ENCODE measurements around the gene SPART.

Gene SPART, protein sequence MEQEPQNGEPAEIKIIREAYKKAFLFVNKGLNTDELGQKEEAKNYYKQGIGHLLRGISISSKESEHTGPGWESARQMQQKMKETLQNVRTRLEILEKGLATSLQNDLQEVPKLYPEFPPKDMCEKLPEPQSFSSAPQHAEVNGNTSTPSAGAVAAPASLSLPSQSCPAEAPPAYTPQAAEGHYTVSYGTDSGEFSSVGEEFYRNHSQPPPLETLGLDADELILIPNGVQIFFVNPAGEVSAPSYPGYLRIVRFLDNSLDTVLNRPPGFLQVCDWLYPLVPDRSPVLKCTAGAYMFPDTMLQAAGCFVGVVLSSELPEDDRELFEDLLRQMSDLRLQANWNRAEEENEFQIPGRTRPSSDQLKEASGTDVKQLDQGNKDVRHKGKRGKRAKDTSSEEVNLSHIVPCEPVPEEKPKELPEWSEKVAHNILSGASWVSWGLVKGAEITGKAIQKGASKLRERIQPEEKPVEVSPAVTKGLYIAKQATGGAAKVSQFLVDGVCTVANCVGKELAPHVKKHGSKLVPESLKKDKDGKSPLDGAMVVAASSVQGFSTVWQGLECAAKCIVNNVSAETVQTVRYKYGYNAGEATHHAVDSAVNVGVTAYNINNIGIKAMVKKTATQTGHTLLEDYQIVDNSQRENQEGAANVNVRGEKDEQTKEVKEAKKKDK

DNA sequence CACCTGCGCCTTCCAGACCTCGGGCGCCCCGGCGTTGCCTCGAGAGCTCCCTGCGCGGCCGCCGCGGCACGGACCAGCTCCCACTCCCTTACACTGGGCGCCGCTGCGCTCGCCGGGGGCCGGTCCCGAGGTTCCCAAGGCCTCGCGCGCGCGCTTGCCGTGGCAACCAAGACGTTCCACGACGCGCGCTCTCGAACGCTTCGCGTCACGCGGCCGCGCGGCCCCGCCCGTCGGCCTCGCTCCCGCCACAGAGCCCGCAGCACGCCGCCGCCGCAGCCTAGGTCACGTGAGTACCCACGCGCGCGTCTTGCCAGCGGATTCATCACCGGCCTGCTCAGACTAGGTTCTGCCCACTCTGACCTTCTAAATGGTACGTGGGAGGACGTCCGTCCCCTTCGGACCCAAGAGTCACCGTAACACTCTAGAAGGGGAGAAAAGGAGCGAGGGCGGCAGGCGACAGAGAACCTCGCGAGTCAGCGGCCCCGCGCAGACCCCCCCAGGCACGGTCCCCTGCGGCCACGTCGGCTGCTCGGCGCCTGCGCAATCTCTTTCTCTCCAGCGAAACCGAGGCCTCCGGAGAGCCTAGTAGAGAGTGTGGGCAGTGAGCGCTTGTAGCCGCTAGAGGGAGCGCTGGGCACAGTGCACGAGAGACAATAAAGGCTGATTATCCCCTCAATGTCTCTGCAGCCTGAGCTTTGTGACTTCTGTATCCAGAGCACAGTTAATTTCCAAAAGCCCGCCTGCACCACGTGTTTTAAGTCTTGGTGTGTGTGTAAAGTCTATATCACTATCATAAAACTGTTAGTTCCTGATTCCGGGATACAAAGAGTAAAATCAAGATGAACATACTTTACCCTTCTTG lies at the start of gene SPART:
Gene SPART, minus strand, starts transcription at position 173 of the 862 bp plus-strand sequence. CDS start 10,564 bp downstream, outside the sequence.
- H3K36me3 ChIP-seq = no peaks in the 10 kb centered on the region
- peak within 1 kb of the TSS; percentile 81 to 90 for H3K4me3 ChIP-seq (ENCODE audit: low read depth in 1 of 2, low read length in 1 of 2)
- H3K27me3 ChIP-seq = no peaks in the 10 kb centered on the region
- no peaks in the 10 kb centered on the region for H3K9me3 ChIP-seq
- peaks cover 36 to 45% of the 10 kb centered on the region in 2 experiments for H3K4me1 ChIP-seq (ENCODE audit: control insufficient read depth in 1 of 2, insufficient read depth in 1 of 2, low read depth in 1 of 2, low read length in 1 of 2)
- TF ChIP-seq CTCF (IDR thresholded peaks at IDR 0.05) = peak; percentile 96
- H3K27ac ChIP-seq = peak within 1 kb of the TSS; percentile 95

DNA sequence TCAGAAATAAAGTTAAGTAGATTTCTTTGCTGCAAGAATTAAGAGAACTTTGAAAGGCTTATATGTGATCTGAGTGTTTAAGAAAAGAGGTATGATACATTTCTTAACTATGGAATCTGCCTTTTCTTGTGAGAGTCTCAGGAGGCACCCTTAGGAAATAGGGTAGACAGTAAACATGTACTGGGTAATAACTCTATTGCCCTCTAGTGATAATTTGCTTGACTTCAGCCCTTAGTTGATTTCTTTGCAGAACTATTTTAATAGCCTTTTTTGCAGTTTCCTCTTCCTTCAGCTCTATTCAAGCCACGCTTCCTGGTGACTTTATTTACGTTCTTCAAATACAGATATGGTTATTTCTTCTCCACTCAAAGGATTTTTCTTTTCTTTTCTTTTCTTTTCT lies 49.1 kb upstream of the SPART start:
- H3K27ac ChIP-seq = no peak overlapping the region
- H3K4me3 ChIP-seq (ENCODE audit: low read depth in 1 of 2, low read length in 1 of 2) = no peak overlapping the region
- no peaks in the 10 kb centered on the region for H3K9me3 ChIP-seq
- H3K4me1 ChIP-seq (ENCODE audit: control insufficient read depth in 1 of 2, insufficient read depth in 1 of 2, low read depth in 1 of 2, low read length in 1 of 2) = no peaks in the 10 kb centered on the region
- H3K36me3 ChIP-seq = no peaks in the 10 kb centered on the region
- H3K27me3 ChIP-seq = no peaks in the 10 kb centered on the region
- TF ChIP-seq CTCF (IDR thresholded peaks at IDR 0.05) = no peak

GRCh38 chr13:36385489-36385888 lies 39.3 kb upstream of the SPART start:
- no peak overlapping the region for H3K27ac ChIP-seq
- H3K4me3 ChIP-seq (ENCODE audit: low read depth in 1 of 2, low read length in 1 of 2) = no peak overlapping the region
- no peak for TF ChIP-seq CTCF (IDR thresholded peaks at IDR 0.05)
- H3K4me1 ChIP-seq (ENCODE audit: control insufficient read depth in 1 of 2, insufficient read depth in 1 of 2, low read depth in 1 of 2, low read length in 1 of 2) = no peaks in the 10 kb centered on the region
- no peaks in the 10 kb centered on the region for H3K9me3 ChIP-seq
- H3K27me3 ChIP-seq = no peaks in the 10 kb centered on the region
- no peaks in the 10 kb centered on the region for H3K36me3 ChIP-seq

GRCh38 chr13:36382030-36382429 lies 35.8 kb upstream of the SPART start:
- Histone ChIP-seq H3K4me1 (ENCODE audit: control insufficient read depth in 1 of 2, insufficient read depth in 1 of 2, low read depth in 1 of 2, low read length in 1 of 2) (no peaks in the 10 kb centered on the region), H3K27ac (no peak overlapping the region), H3K36me3 (no peaks in the 10 kb centered on the region), H3K9me3 (no peaks in the 10 kb centered on the region), H3K27me3 (no peaks in the 10 kb centered on the region), H3K4me3 (ENCODE audit: low read depth in 1 of 2, low read length in 1 of 2) (no peak overlapping the region)
- TF ChIP-seq CTCF (IDR thresholded peaks at IDR 0.05) = no peak

- Histone ChIP-seq H3K4me3 (ENCODE audit: low read depth in 1 of 2, low read length in 1 of 2) (no peak overlapping the region), H3K9me3 (no peaks in the 10 kb centered on the region), H3K27ac (no peak overlapping the region), H3K4me1 (ENCODE audit: control insufficient read depth in 1 of 2, insufficient read depth in 1 of 2, low read depth in 1 of 2, low read length in 1 of 2) (no peaks in the 10 kb centered on the region), H3K36me3 (no peaks in the 10 kb centered on the region), H3K27me3 (no peaks in the 10 kb centered on the region)
- TF ChIP-seq CTCF (IDR thresholded peaks at IDR 0.05) = no peak
Measured at GRCh38 chr13:36377826-36378468, 31.8 kb upstream of the SPART start.
